ENCODE results near the gene PRR27. TPM values are rescaled to one million over a fixed set of nuclear protein-coding genes. Genes with fewer than 3 reads are reported as not detected.
"Not testable (repeated sequence)": the region's sequence is repeated elsewhere in the genome, so short reads cannot be mapped to it uniquely, and the experiment has no call there.

Gene PRR27
- total RNA-seq, 1 experiment from 2014 or later: not detected

DNA sequence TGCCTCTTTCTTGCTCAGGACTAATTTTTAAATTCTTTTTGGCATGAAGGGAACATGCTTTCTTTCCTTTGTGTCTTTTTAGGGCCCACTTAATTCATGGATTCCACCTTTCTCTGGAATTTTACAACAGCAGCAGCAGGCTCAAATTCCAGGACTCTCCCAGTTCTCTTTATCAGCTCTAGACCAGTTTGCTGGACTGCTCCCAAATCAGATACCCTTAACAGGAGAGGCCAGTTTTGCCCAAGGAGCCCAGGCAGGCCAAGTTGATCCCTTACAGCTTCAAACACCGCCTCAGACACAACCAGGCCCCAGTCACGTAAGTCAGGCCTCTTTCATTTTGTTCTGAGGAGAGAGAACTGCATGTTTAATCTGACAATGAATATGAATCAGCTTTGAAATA is 43.8 kb downstream of the PRR27 start:
- DNase-seq (ENCODE audit: low spot score): no peak

DNA sequence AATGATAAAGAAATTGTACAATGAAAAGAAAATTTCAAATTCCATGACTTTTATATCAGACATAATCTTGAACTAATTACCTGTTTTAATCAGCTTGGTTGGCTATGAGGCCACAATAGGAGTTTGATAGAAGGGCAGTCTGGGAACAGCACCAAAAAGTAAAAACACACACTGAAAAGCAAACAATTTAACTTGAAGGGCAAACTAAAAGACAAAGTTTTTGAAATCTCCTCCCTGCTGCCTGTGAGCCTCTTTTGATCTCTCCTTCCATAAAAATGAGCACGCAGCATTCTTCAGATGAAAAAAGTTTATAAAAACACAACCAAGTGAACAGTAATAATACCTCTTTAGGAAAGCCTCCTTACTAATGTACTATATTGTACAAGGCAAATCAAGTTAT is 49.6 kb downstream of the PRR27 start:
- DNase-seq (ENCODE audit: low spot score): no peak

DNA sequence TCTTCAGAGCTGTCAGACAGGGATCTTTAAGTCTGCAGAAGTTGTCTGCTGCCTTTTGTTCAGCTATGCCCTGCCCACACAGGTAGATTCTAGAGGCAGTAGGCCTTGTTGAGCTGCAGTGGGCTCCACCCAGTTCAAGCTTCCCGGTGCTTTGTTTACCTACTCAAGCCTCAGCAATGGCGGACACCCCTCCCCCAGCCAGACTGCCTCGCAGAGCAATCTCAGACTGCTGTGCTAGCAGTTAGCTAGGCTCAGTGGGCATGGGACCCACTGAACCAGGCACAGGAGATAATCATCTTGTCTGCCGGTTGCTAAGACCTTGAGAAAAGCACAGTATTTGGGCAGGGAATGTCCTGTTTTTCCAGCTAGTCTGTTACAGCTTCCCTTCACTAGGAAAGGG is 58.7 kb downstream of the PRR27 start:
- not testable (repeated sequence) for DNase-seq (ENCODE audit: low spot score)

Other genes starting within 250 kb of the PRR27 start
- gene CSN1S1, start 223.2 kb upstream of the PRR27 start, total RNA-seq (2014; rRNA removed; shearing (Covaris generic)): not detected in 2 replicates
- not detected in 2 replicates for gene CSN2, start 188.5 kb upstream of the PRR27 start, total RNA-seq (2014; rRNA removed; shearing (Covaris generic))
- gene STATH, start 158.3 kb upstream of the PRR27 start, total RNA-seq (2014; rRNA removed; shearing (Covaris generic)): not detected in 2 replicates
- not detected in 2 replicates for gene HTN3, start 125.8 kb upstream of the PRR27 start, total RNA-seq (2014; rRNA removed; shearing (Covaris generic))
- gene HTN1, start 103.8 kb upstream of the PRR27 start, total RNA-seq (2014; rRNA removed; shearing (Covaris generic)): not detected in 2 replicates
- not detected in 2 replicates for gene ODAM, start 41.5 kb downstream of the PRR27 start, total RNA-seq (2014; rRNA removed; shearing (Covaris generic))
- gene FDCSP, start 71.9 kb downstream of the PRR27 start, total RNA-seq (2014; rRNA removed; shearing (Covaris generic)): not detected in 2 replicates
- not detected in 2 replicates for gene CSN3, start 88.4 kb downstream of the PRR27 start, total RNA-seq (2014; rRNA removed; shearing (Covaris generic))
- gene CABS1, start 180.7 kb downstream of the PRR27 start, total RNA-seq (2014; rRNA removed; shearing (Covaris generic)): not detected in 2 replicates
- not detected in 2 replicates for gene SMR3A, start 206.5 kb downstream of the PRR27 start, total RNA-seq (2014; rRNA removed; shearing (Covaris generic))
- not detected in 2 replicates for gene SMR3B, start 228.9 kb downstream of the PRR27 start, total RNA-seq (2014; rRNA removed; shearing (Covaris generic))
- gene OPRPN, start 243.7 kb downstream of the PRR27 start, total RNA-seq (2014; rRNA removed; shearing (Covaris generic)): not detected in 2 replicates

Measured in A172 (cell line).